Stimulated activated CD4-positive, alpha-beta T cell treated with anti-CD3 and anti-CD28 coated beads, TNF-alpha, amount 100 ng/mL, for 48 hours (primary cell): ENCODE measurements around the gene MITD1.
"Not testable (repeated sequence)": the region's sequence is repeated elsewhere in the genome, so short reads cannot be mapped to it uniquely, and the experiment has no call there.

Experiments
- DNase-seq, 3 donors: peaks; one replicate each; pipeline ENCODE4 v3.0.0-alpha.2; 2020; ENCODE audit warnings: low read depth in 3 of 3

The MITD1 gene

GRCh38 chr2:99154643-99155536 lies 26.0 kb downstream of the MITD1 start, which contains the start of the genes LIPT1 and TSGA10:
LIPT1 (plus strand) TSS chr2:99154967; CDS start chr2:99161958, 6,991 bp downstream.
TSGA10 (minus strand) TSS chr2:99154942; CDS start chr2:99109439, 45,503 bp downstream.
- peak; percentile 80 to 89 (median 87) for DNase-seq

GRCh38 chr2:99153921-99154604 lies 26.8 kb downstream of the MITD1 start:
- no peak for DNase-seq

GRCh38 chr2:99152199-99152895 lies 28.5 kb downstream of the MITD1 start:
- DNase-seq: no peak

GRCh38 chr2:99150706-99151105 lies 30.2 kb downstream of the MITD1 start:
- DNase-seq: no peak

GRCh38 chr2:99141110-99142108 lies 39.4 kb downstream of the MITD1 start, which contains the start of gene C2orf15:
C2orf15 (plus strand) TSS chr2:99141707; CDS start chr2:99150559, 8,852 bp downstream.
- DNase-seq: peak; percentile 93 to 98 (median 95)

GRCh38 chr2:99140860-99141109 lies 40.1 kb downstream of the MITD1 start:
- DNase-seq: no peak

GRCh38 chr2:99140056-99140859 lies 40.6 kb downstream of the MITD1 start:
- DNase-seq: no peak

GRCh38 chr2:99139003-99139402 lies 41.9 kb downstream of the MITD1 start:
- no peak for DNase-seq

- not testable (repeated sequence) for DNase-seq
Measured at GRCh38 chr2:99135044-99135556, 45.8 kb downstream of the MITD1 start.

GRCh38 chr2:99127981-99128380 lies 52.9 kb downstream of the MITD1 start:
- no peak for DNase-seq
